HepG2 (cell line): ENCODE measurements around the gene CDT1. TPM values are rescaled to one million over a fixed set of nuclear protein-coding genes. Genes with fewer than 3 reads are reported as not detected.

Source experiments
- ARNT2 ChIP-seq: sonication (generic); formaldehyde crosslinking; IDR thresholded peaks from 2 replicates; pipeline ENCODE4 v1.8.0; 2022; ENCODE audit warnings: mild to moderate bottlenecking, low read depth, missing genetic modification reagents, moderate library complexity
- ATAD3A ChIP-seq: sonication (generic); formaldehyde crosslinking; IDR thresholded peaks from 2 replicates; pipeline ENCODE4 v1.4.0; 2020; ENCODE audit warnings: missing genetic modification reagents
- CREBL2 ChIP-seq: sonication (generic); formaldehyde crosslinking; IDR thresholded peaks from 2 replicates; pipeline ENCODE4 v1.8.1; 2023; ENCODE audit warnings: missing genetic modification reagents, mild to moderate bottlenecking, borderline replicate concordance
- FOXO1 ChIP-seq: sonication (generic); formaldehyde crosslinking; IDR thresholded peaks from 2 replicates; pipeline ENCODE4 v1.4.0; 2020; ENCODE audit warnings: missing genetic modification reagents
- HMGXB3 ChIP-seq: sonication (generic); formaldehyde crosslinking; IDR thresholded peaks from 2 replicates; pipeline ENCODE4 v1.4.0; 2020; ENCODE audit warnings: missing genetic modification reagents, borderline replicate concordance
- JDP2 ChIP-seq: sonication (generic); formaldehyde crosslinking; IDR thresholded peaks from 2 replicates; pipeline ENCODE4 v1.8.1; 2022; ENCODE audit warnings: missing genetic modification reagents, borderline replicate concordance
- KDM4B ChIP-seq: sonication (generic); formaldehyde crosslinking; IDR thresholded peaks from 2 replicates; pipeline ENCODE4 v1.4.0; 2020; ENCODE audit warnings: missing genetic modification reagents
- MBD4 ChIP-seq: IDR thresholded peaks from 2 replicates; pipeline ENCODE4 v1.6.1; 2012; ENCODE audit warnings: low read length, inconsistent platforms, borderline replicate concordance
- MXD4 ChIP-seq: IDR thresholded peaks from 2 replicates; pipeline ENCODE4 v1.6.1; 2016; ENCODE audit warnings: mild to moderate bottlenecking, missing biosample characterization, missing genetic modification reagents
- NFE2 ChIP-seq: sonication (generic); formaldehyde crosslinking; IDR thresholded peaks from 2 replicates; pipeline ENCODE4 v1.4.0; 2020; ENCODE audit warnings: missing genetic modification reagents
- RBM39 ChIP-seq: fragments of 200-400 bp; formaldehyde crosslinking; IDR thresholded peaks from one replicate; pipeline ENCODE4 v1.6.1; 2018; ENCODE audit warnings: antibody characterized with exemption, mild to moderate bottlenecking, low read depth, low read length; ENCODE audit not compliant: poor library complexity, severe bottlenecking
- RORA ChIP-seq: sonication (generic); formaldehyde crosslinking; IDR thresholded peaks from 2 replicates; pipeline ENCODE4 v1.5.0; 2020; ENCODE audit warnings: mild to moderate bottlenecking, missing genetic modification reagents, moderate library complexity
- SOX13 ChIP-seq, 3 experiments: fragments of 450-650 bp in 1 of 3; sonication (generic) in 1 of 3; formaldehyde crosslinking in 1 of 3; IDR thresholded peaks in 2 of 3; conservative IDR thresholded peaks in 1 of 3; 2 replicates each; pipeline versions ENCODE4 v1.5.0 to v1.6.1; 2016 to 2020; ENCODE audit warnings: antibody characterized with exemption in 1 of 3, mild to moderate bottlenecking in 1 of 3, missing compliant biosample characterization in 1 of 3, missing genetic modification reagents in 1 of 3, moderate library complexity in 1 of 3
- SOX6 ChIP-seq, 2 experiments: fragments of 450-650 bp in 1 of 2; sonication (generic) in 1 of 2; formaldehyde crosslinking in 1 of 2; IDR thresholded peaks; 2 replicates each; pipeline versions ENCODE4 v1.4.0 to v1.6.1; 2017 to 2020; ENCODE audit warnings: antibody characterized with exemption in 1 of 2, mild to moderate bottlenecking in 1 of 2, missing genetic modification reagents in 1 of 2
- SP140L ChIP-seq: sonication (generic); formaldehyde crosslinking; IDR thresholded peaks from 2 replicates; pipeline ENCODE4 v1.4.0; 2020; ENCODE audit warnings: missing genetic modification reagents, borderline replicate concordance
- TFE3 ChIP-seq: IDR thresholded peaks from 2 replicates; pipeline ENCODE4 v1.6.1; 2016
- THYN1 ChIP-seq: sonication (generic); formaldehyde crosslinking; IDR thresholded peaks from 2 replicates; pipeline ENCODE4 v1.8.1; 2023; ENCODE audit warnings: low read depth, mild to moderate bottlenecking, moderate library complexity, missing genetic modification reagents, borderline replicate concordance
- ZFP36L1 ChIP-seq: sonication (generic); formaldehyde crosslinking; IDR thresholded peaks from 2 replicates; pipeline ENCODE4 v1.8.0; 2022; ENCODE audit warnings: mild to moderate bottlenecking, missing genetic modification reagents, moderate library complexity
- ZNF3 ChIP-seq: IDR thresholded peaks from 2 replicates; pipeline ENCODE4 v1.7.0; 2017; ENCODE audit warnings: inconsistent platforms
- ZNF430 ChIP-seq: sonication (generic); formaldehyde crosslinking; IDR thresholded peaks from 2 replicates; pipeline ENCODE4 v1.9.0; 2021; ENCODE audit warnings: mild to moderate bottlenecking, missing genetic modification reagents
- ZNF451 ChIP-seq: sonication (generic); formaldehyde crosslinking; IDR thresholded peaks from 2 replicates; pipeline ENCODE4 v1.5.0; 2020; ENCODE audit warnings: mild to moderate bottlenecking, missing genetic modification reagents
- polyA plus RNA-seq, 8 experiments: library from polyadenylated mRNA; depleted of rRNA in 3 of 8; stranded (reverse) in 7 of 8; unstranded in 1 of 8; fragments of >200 nt; fragmentation: Illumina TruSeq in 4 of 8; extraction: Trizol in 4 of 8; gene quantifications; 2 replicates each; pipeline versions ENCODE4 v1.2.1 to v1.2.3, GENCODE V29; 2011 to 2016; ENCODE audit warnings: low read depth in 4 of 8, missing spikeins in 1 of 8, mixed read lengths in 1 of 8; ENCODE audit not compliant: insufficient read depth in 1 of 8
- total RNA-seq, 5 experiments: library from RNA; depleted of rRNA; stranded (reverse); fragments of >200 nt; fragmentation: Illumina TruSeq; extraction: Trizol; gene quantifications; 2 replicates each; pipeline ENCODE4 v1.2.3, GENCODE V29; 2016; ENCODE audit warnings: low read depth in 1 of 5

CDT1 gene
- total and polyA plus RNA-seq, 2 of the 13 experiments (the other 11 are each of a cell fraction or from before 2014, with no cell fraction given) = 23.1 to 23.8 TPM

- TF ChIP-seq TFE3 (CRISPR knock-in tag) (peak; percentile 73), JDP2 (CRISPR knock-in tag) (no peak), MXD4 (CRISPR knock-in tag) (peak; percentile 91), ZNF451 (no peak), RORA (no peak), ZNF3 (no peak), ATAD3A (CRISPR knock-in tag) (no peak), ZNF430 (CRISPR knock-in tag) (no peak), SOX6 (IDR thresholded peaks at IDR 0.05) (no peak), SOX6 (CRISPR knock-in tag; IDR thresholded peaks at IDR 0.05) (no peak; the same call in 1 of the 2 replicates), SP140L (no peak; the same call in 1 of the 2 replicates), HMGXB3 (CRISPR knock-in tag) (peak; percentile 68; the same call in 1 of the 2 replicates), KDM4B (no peak), NFE2 (CRISPR knock-in tag) (no peak), RBM39 (no peak), SOX13 (IDR thresholded peaks at IDR 0.05) (no peak), SOX13 (CRISPR knock-in tag; conservative IDR thresholded peaks at IDR 0.05 in 1 of 2, IDR thresholded peaks at IDR 0.05 in 1 of 2) (no peak), ARNT2 (CRISPR knock-in tag) (0 out of 2 replicates have a peak, but pooled peaks have one; percentile 22), THYN1 (CRISPR knock-in tag) (0 out of 2 replicates have a peak, but pooled peaks have one; percentile 21), CREBL2 (no peak), FOXO1 (peak; percentile 7; the same call in 1 of the 2 replicates), MBD4 (no peak), ZFP36L1 (no peak)
These were observed 7.6 kb downstream of the CDT1 start (continued) for GRCh38 chr16:88810912-88811768.
